ENCODE measurements around the gene ANKEF1.
A peak's percentile ranks its signal among the peaks of the same experiment; 100 is the strongest.

ANKEF1 gene

GRCh38 chr20:10090588-10091166, 55.9 kb downstream of the ANKEF1 start:
- DNase-seq, result peak; percentile 16

DNA sequence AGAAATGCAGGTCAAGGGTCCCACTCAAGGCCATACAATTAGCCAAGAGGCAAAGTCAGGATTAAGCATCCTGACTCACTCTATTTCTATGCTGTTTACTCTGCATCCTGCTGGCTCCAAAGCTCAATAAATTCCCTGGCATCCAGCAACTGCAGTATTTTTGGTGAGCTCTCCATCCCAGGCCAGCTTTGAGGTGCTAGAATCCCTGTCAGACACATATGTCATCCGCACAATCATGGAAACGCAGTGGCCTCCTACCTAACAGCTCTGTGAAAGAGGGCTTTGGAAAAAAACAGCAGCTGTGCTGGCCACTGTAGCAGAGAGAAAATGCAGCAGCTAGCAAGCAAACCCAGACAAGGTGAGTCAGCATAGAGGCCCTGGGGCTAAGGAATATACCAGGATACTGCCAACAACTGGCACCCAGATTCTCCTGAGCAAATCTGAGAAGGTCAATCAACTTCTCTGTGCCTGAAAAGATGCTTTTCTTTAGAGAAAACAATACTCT, 58.4 kb downstream of the ANKEF1 start:
- DNase-seq, result no peak

GRCh38 chr20:10094566-10095173, 59.9 kb downstream of the ANKEF1 start:
- DNase-seq, result no peak

DNA sequence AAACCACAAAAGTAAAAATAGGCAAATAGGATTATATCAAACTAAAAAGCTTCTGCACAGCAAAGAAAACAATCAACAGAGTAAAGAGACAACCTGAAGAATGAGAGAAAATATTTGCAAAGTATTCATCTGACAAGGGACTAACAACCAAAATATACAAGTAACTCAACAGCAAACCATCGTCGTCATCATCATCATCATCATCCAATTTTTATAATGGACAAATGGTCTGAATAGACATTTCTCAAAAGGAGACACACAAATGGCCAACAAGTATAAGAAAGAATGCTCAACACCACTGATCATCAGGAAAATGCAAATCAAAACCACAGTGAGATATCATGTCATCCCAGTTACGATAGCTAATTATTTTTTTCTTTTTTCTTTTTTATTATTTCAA, 62.0 kb downstream of the ANKEF1 start:
- DNase-seq, result no peak

GRCh38 chr20:10105046-10105445, 70.3 kb downstream of the ANKEF1 start:
- no peak for DNase-seq

All from stimulated activated CD4-positive, alpha-beta T cell treated with anti-CD3 and anti-CD28 coated beads, Interleukin-4, amount 100 ng/mL, for 24 hours (primary cell).